ENCODE data around the gene POLR2I. TPM values are rescaled to one million over a fixed set of nuclear protein-coding genes. Genes with fewer than 3 reads are reported as not detected.

POLR2I gene
- total RNA-seq, 1 experiment from 2014 or later: 146 TPM

DNA sequence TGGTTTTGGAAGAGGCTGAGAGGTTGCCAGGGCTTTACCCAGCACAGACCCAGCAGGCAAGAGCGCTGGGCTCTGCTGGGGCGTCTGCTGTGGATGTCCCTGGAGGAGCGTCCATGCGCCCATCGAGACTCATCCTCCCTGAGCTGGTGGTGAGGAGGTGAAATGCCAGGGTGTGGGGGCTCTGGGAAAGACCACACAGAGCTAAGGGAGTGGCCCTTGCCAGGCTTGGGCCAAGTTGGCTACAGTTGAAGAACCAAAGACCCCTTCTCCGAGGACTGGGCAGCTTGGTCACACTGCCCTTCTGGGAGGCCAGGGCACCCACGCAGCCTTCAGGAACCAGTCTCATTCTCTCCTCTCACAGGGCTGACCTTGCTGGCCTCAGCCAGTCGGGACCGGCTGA is 28.3 kb downstream of the POLR2I start:
- no peak overlapping the region for H2AFZ ChIP-seq (ENCODE audit: low read length)
- H3K9me3 Mint-ChIP-seq: no peaks in the 10 kb centered on the region
- no peaks in the 10 kb centered on the region for H3K79me1 ChIP-seq (ENCODE audit: insufficient read depth, low read depth, low read length, poor library complexity, severe bottlenecking)
- H2BK15ac ChIP-seq (ENCODE audit: low read depth, low read length): no peak overlapping the region
- no peak overlapping the region for H2AK5ac ChIP-seq (ENCODE audit: insufficient read length, low read length)
- no peak overlapping the region for H3K27ac ChIP-seq (ENCODE audit: insufficient read length, low read depth, low read length)
- no peaks in the 10 kb centered on the region for H3K27me3 Mint-ChIP-seq (ENCODE audit: low read depth)
- H3K4ac ChIP-seq (ENCODE audit: low read depth, low read length): no peak overlapping the region
- H3K4me2 ChIP-seq (ENCODE audit: insufficient read depth, insufficient read length, low read length): no peak overlapping the region
- TF ChIP-seq, protein P1, sequence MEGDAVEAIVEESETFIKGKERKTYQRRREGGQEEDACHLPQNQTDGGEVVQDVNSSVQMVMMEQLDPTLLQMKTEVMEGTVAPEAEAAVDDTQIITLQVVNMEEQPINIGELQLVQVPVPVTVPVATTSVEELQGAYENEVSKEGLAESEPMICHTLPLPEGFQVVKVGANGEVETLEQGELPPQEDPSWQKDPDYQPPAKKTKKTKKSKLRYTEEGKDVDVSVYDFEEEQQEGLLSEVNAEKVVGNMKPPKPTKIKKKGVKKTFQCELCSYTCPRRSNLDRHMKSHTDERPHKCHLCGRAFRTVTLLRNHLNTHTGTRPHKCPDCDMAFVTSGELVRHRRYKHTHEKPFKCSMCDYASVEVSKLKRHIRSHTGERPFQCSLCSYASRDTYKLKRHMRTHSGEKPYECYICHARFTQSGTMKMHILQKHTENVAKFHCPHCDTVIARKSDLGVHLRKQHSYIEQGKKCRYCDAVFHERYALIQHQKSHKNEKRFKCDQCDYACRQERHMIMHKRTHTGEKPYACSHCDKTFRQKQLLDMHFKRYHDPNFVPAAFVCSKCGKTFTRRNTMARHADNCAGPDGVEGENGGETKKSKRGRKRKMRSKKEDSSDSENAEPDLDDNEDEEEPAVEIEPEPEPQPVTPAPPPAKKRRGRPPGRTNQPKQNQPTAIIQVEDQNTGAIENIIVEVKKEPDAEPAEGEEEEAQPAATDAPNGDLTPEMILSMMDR (conservative IDR thresholded peaks at IDR 0.05): no peak
- no peaks in the 10 kb centered on the region for H3K27me3 ChIP-seq (ENCODE audit: insufficient read depth, low read length)
- peaks cover 57 to 92% (median 72%) of the 10 kb centered on the region in 3 experiments for H3K36me3 Mint-ChIP-seq (ENCODE audit: insufficient read depth in 1 of 3, low read depth in 3 of 3)
- H3K9ac ChIP-seq (ENCODE audit: extremely low read depth, insufficient read length, low read length): no peak overlapping the region
- no peak for DNase-seq
- H2BK120ac ChIP-seq (ENCODE audit: low read depth, low read length, poor library complexity, severe bottlenecking): no peak overlapping the region
- H3K56ac ChIP-seq (ENCODE audit: insufficient read length, low read depth, low read length): no peak overlapping the region
- H3K18ac ChIP-seq (ENCODE audit: insufficient read length, low read depth, low read length): no peak overlapping the region
- H3K4me3 Mint-ChIP-seq: no peak overlapping the region
- H4K5ac ChIP-seq (ENCODE audit: insufficient read length, low read depth, low read length): no peak overlapping the region
- no peaks in the 10 kb centered on the region for H3K4me1 Mint-ChIP-seq
- H2BK5ac ChIP-seq (ENCODE audit: insufficient read length, low read length): no peak overlapping the region
- no peak overlapping the region for H4K8ac ChIP-seq (replicated peaks; ENCODE audit: insufficient read length, low read depth, low read length)
- no peaks in the 10 kb centered on the region for H3K79me2 ChIP-seq (ENCODE audit: insufficient read depth, low read length)
- no peak overlapping the region for H4K91ac ChIP-seq (ENCODE audit: insufficient read length, low read depth, low read length)
- H3K27ac Mint-ChIP-seq: no peak overlapping the region
- no peaks in the 10 kb centered on the region for H3K4me1 ChIP-seq (ENCODE audit: insufficient read depth, low read length)
- no peak overlapping the region for H3K23ac ChIP-seq (ENCODE audit: insufficient read length, low read depth, low read length)
- no peaks in the 10 kb centered on the region for H3K23me2 ChIP-seq (ENCODE audit: insufficient read length, low read depth, low read length, poor library complexity, severe bottlenecking)
- no peak overlapping the region for H2BK12ac ChIP-seq (ENCODE audit: insufficient read length, low read depth, low read length)
- peaks cover 2% of the 10 kb centered on the region for H4K20me1 ChIP-seq (ENCODE audit: control insufficient read depth, insufficient read depth, insufficient read length)
- WGBS (ENCODE audit: extremely low coverage, insufficient read length, low lambda C conversion rate): no CpG with 5 or more reads among the region's 9 CpGs
- H3T11ph ChIP-seq (ENCODE audit: low read length): no peak overlapping the region
- H3K14ac ChIP-seq (ENCODE audit: insufficient read depth, low read length): no peak overlapping the region
- no peak overlapping the region for H2BK20ac ChIP-seq (ENCODE audit: low read depth, low read length, poor library complexity, severe bottlenecking)
- no peaks in the 10 kb centered on the region for H3K9me3 ChIP-seq (ENCODE audit: control insufficient read depth, low read depth, low read length)

All from H9 (cell line).